K562 (cell line): ENCODE measurements around the gene NPAS3. TPM values are rescaled to one million over a fixed set of nuclear protein-coding genes. Genes with fewer than 3 reads are reported as not detected.

Experiments
- ATAC-seq: fragments of 200-7000 bp; cut with Tn5 transposase; 3 replicates; pipeline ENCODE4 v1.9.1; 2020; ENCODE audit warnings: moderate library complexity
- BruUV-seq: library from RNA; stranded (reverse); fragments of 400-500 nt; replicated peaks from 2 replicates; lab custom pipeline; 2021; lab: Mats Ljungman, UMichigan
- CTCF ChIA-PET: fragments of 300-600 bp; formaldehyde crosslinking; extraction: SDS; loops from one replicate; lab custom pipeline; 2021; ENCODE audit warnings: low intra/inter-chr PET ratio; lab: Yijun Ruan, JAX
- POLR2A ChIA-PET: fragments of 300-600, 350-650 bp; sonication (Branson Sonifier 250); formaldehyde crosslinking; extraction: SDS; loops from one replicate; lab custom pipeline; 2021; ENCODE audit warnings: antibody characterized with exemption, inconsistent platforms; lab: Yijun Ruan, JAX
- DNase-seq, 4 experiments: peaks; one replicate each; pipeline versions ENCODE4 v3.0.0 to v3.0.0-alpha.2; 2011 to 2018; ENCODE audit warnings: low spot score in 3 of 4, mixed read lengths in 3 of 4; ENCODE audit errors: extremely low read depth in 1 of 4
- FAIRE-seq: peaks from 2 replicates; lab custom pipeline; 2011; peaks lifted over from hg19 to GRCh38; lab: Jason Lieb, UNC
- H2AFZ ChIP-seq: 2 replicates; pipeline ENCODE4 v1.6.0; 2011; ENCODE audit warnings: low read depth, low read length, control low read depth, inconsistent platforms
- H3K27ac ChIP-seq: fragments of 200-600 bp; 3 replicates; pipeline ENCODE4 v1.8.0; 2011; ENCODE audit warnings: low read depth, mild to moderate bottlenecking, control low read depth, inconsistent platforms, low read length, moderate library complexity, mixed read lengths; ENCODE audit errors: extremely low read depth
- H3K27me3 ChIP-seq, 2 experiments: fragments of 300-600 bp in 1 of 2; 2 replicates in 1 of 2; 3 replicates in 1 of 2; pipeline versions ENCODE4 v1.6.0 to v1.8.0; 2011; ENCODE audit warnings: inconsistent platforms in 2 of 2, low read length in 2 of 2, mild to moderate bottlenecking in 1 of 2, mixed read lengths in 1 of 2, moderate library complexity in 1 of 2; ENCODE audit not compliant: control insufficient read depth in 2 of 2, insufficient read depth in 2 of 2
- H3K36me3 ChIP-seq: fragments of 300-600 bp; 3 replicates; pipeline ENCODE4 v1.8.0; 2011; ENCODE audit warnings: mild to moderate bottlenecking, low read length, inconsistent platforms; ENCODE audit not compliant: control insufficient read depth, insufficient read depth
- H3K4me1 ChIP-seq, 2 experiments: fragments of 200-600 bp in 1 of 2; replicated peaks in 1 of 2; 2 replicates in 1 of 2; 3 replicates in 1 of 2; pipeline versions ENCODE4 v1.5.1 to v1.8.0; 2011; ENCODE audit warnings: inconsistent platforms in 2 of 2, low read length in 2 of 2, mild to moderate bottlenecking in 1 of 2, mixed read lengths in 1 of 2, moderate library complexity in 1 of 2; ENCODE audit not compliant: control insufficient read depth in 2 of 2, insufficient read depth in 2 of 2
- H3K4me2 ChIP-seq: 2 replicates; pipeline ENCODE4 v1.6.1; 2011; ENCODE audit warnings: low read length, control low read depth, inconsistent platforms, mixed read lengths; ENCODE audit not compliant: insufficient read depth
- H3K4me3 ChIP-seq: fragments of 200-600 bp; sonication (generic), shearing (Covaris generic); 2 replicates; pipeline ENCODE4 v1.5.1; 2016; ENCODE audit warnings: control low read depth, inconsistent platforms
- H3K79me2 ChIP-seq: fragments of 200-600 bp; 3 replicates; pipeline ENCODE4 v1.8.0; 2011; ENCODE audit warnings: low read length, inconsistent platforms; ENCODE audit not compliant: control insufficient read depth, insufficient read depth
- H3K9ac ChIP-seq, 2 experiments: 2 replicates each; pipeline versions ENCODE4 v1.6.0 to v1.6.1; 2011; ENCODE audit warnings: low read depth in 2 of 2, low read length in 2 of 2, control low read depth in 1 of 2, inconsistent platforms in 1 of 2, mild to moderate bottlenecking in 1 of 2, mixed read lengths in 1 of 2; ENCODE audit not compliant: insufficient read depth in 1 of 2
- H3K9me1 ChIP-seq: one replicate; pipeline ENCODE4 v1.6.0; 2011; ENCODE audit warnings: inconsistent platforms, mild to moderate bottlenecking, low read length, moderate library complexity; ENCODE audit not compliant: control insufficient read depth, insufficient read depth
- H3K9me3 ChIP-seq: replicated peaks from 2 replicates; pipeline ENCODE4 v1.5.1; 2011; ENCODE audit warnings: low read depth, low read length, inconsistent platforms; ENCODE audit not compliant: control insufficient read depth, insufficient read depth
- H4K20me1 ChIP-seq: replicated peaks from 2 replicates; pipeline ENCODE4 v1.6.1; 2011; ENCODE audit warnings: low read length, inconsistent platforms, mixed read lengths; ENCODE audit not compliant: control insufficient read depth, insufficient read depth
- ARID4B ChIP-seq: sonication (generic); formaldehyde crosslinking; IDR thresholded peaks from 2 replicates; pipeline ENCODE4 v1.8.0; 2022; ENCODE audit warnings: mild to moderate bottlenecking, missing genetic modification reagents
- BHLHE40 ChIP-seq: IDR thresholded peaks from 2 replicates; pipeline ENCODE4 v1.6.1; 2011; ENCODE audit warnings: low read length, improper control_type of control experiment
- DACH1 ChIP-seq: fragments of 450-650 bp; IDR thresholded peaks from 2 replicates; pipeline ENCODE4 v1.6.1; 2018; ENCODE audit not compliant: partially characterized antibody
- HCFC1 ChIP-seq: IDR thresholded peaks from 2 replicates; pipeline ENCODE4 v1.6.1; 2012; ENCODE audit warnings: low read depth, low read length, improper control_type of control experiment
- IRF2 ChIP-seq: sonication (generic); formaldehyde crosslinking; IDR thresholded peaks from 2 replicates; pipeline ENCODE4 v1.8.1; 2022; ENCODE audit warnings: mild to moderate bottlenecking, missing genetic modification reagents
- PHB ChIP-seq: fragments of 250-450 bp; sonication (Bioruptor Pico); IDR thresholded peaks from 2 replicates; pipeline ENCODE4 v1.5.0; 2021
- POLR2B ChIP-seq: fragments of 450-650 bp; IDR thresholded peaks from 2 replicates; pipeline ENCODE4 v1.6.1; 2018; ENCODE audit warnings: low read depth; ENCODE audit not compliant: partially characterized antibody
- RBM22 ChIP-seq: fragments of 200-400 bp; formaldehyde crosslinking; IDR thresholded peaks from 2 replicates; pipeline ENCODE4 v1.6.1; 2018; ENCODE audit warnings: low read length, low read depth; ENCODE audit not compliant: poor library complexity, severe bottlenecking
- SAP30 ChIP-seq: fragments of 200-600 bp; sonication (generic); IDR thresholded peaks from 2 replicates; pipeline ENCODE4 v1.6.1; 2012; ENCODE audit warnings: borderline replicate concordance, low read depth, mild to moderate bottlenecking, moderate library complexity, low read length, control low read depth, inconsistent platforms; ENCODE audit not compliant: insufficient read depth, poor library complexity, severe bottlenecking
- SP1 ChIP-seq: sonication (generic); formaldehyde crosslinking; IDR thresholded peaks from 2 replicates; pipeline ENCODE4 v1.8.1; 2022; ENCODE audit warnings: mild to moderate bottlenecking, missing genetic modification reagents
- STAT5B ChIP-seq: fragments of 250-450 bp; sonication (Bioruptor Pico); IDR thresholded peaks from 2 replicates; pipeline ENCODE4 v1.8.0; 2021; ENCODE audit warnings: mild to moderate bottlenecking, inconsistent platforms
- TCF7 ChIP-seq: sonication (generic); IDR thresholded peaks from 2 replicates; pipeline ENCODE4 v1.6.1; 2016; ENCODE audit warnings: antibody characterized with exemption, borderline replicate concordance
- TFE3 ChIP-seq: fragments of 450-650 bp; formaldehyde crosslinking; IDR thresholded peaks from 2 replicates; pipeline ENCODE4 v1.4.0; 2020; ENCODE audit warnings: mild to moderate bottlenecking, mixed read lengths
- THAP12 ChIP-seq: fragments of 250-450 bp; sonication (Bioruptor Pico); IDR thresholded peaks from 2 replicates; pipeline ENCODE4 v1.9.0; 2021; ENCODE audit warnings: mild to moderate bottlenecking, inconsistent platforms
- TRIM24 ChIP-seq, 2 experiments: fragments of 450-650 bp; IDR thresholded peaks; 2 replicates each; pipeline ENCODE4 v1.6.1; 2016
- ZSCAN29 ChIP-seq: fragments of 450-650 bp; IDR thresholded peaks from 2 replicates; pipeline ENCODE4 v1.6.1; 2017
- WGBS: fragments of 100-300 bp; shearing (Covaris generic); methylation state at CpG from one replicate; pipeline ENCODE4 v1.1.6; 2016; ENCODE audit warnings: low coverage, mixed read lengths; ENCODE audit not compliant: insufficient coverage; ENCODE audit errors: missing lambda C conversion rate; 5-methylcytosine and 5-hydroxymethylcytosine counted together
- in situ Hi-C: fragments of 300-500 bp; cut with MboI; formaldehyde crosslinking; loops from 4 replicates; pipeline ENCODE4 v1.15.0; 2018; ENCODE audit warnings: inconsistent platforms, mixed read lengths
- intact Hi-C: fragments of 100-400 bp; cut with micrococcal nuclease; formaldehyde crosslinking; loops from 2 replicates; pipeline ENCODE4 v1.14.2; 2022
- polyA plus RNA-seq, 8 experiments: library from polyadenylated mRNA; depleted of rRNA in 4 of 8; stranded (reverse) in 5 of 8; unstranded in 3 of 8; fragments of >200 nt; fragmentation: Nextera tagmentation in 2 of 8; fragmentation: Illumina TruSeq in 1 of 8; extraction: Ambion mirVana in 2 of 8; extraction: Trizol in 1 of 8; gene quantifications; 2 replicates each; pipeline versions ENCODE4 v1.2.1 to v1.2.3, GENCODE V29; 2011 to 2014; ENCODE audit warnings: inconsistent platforms in 1 of 8, missing spikeins in 1 of 8
- total RNA-seq, 7 experiments: library from RNA; depleted of rRNA in 6 of 7; stranded (reverse); fragments of >200 nt in 6 of 7; fragmentation: Illumina TruSeq in 2 of 7; extraction: Trizol in 2 of 7; gene quantifications; 2 replicates each; pipeline versions ENCODE4 v1.2.1 to v1.2.3, GENCODE V29; 2011 to 2021; ENCODE audit warnings: low replicate concordance in 1 of 7

NPAS3 gene
- total and polyA plus RNA-seq, 9 of the 15 experiments (the other 6 are each of a cell fraction or from before 2014, with no cell fraction given): 0.04 TPM; not detected in 8

- no peak for DNase-seq
- Histone ChIP-seq H3K36me3 (no peaks in the 10 kb centered on the region), H4K20me1 (no peaks in the 10 kb centered on the region), H3K4me3 (no peak overlapping the region), H2AFZ (no peak overlapping the region), H3K9me3 (no peaks in the 10 kb centered on the region), H3K4me2 (no peak overlapping the region), H3K9ac (no peak overlapping the region), H3K79me2 (no peaks in the 10 kb centered on the region), H3K27me3 (no peaks in the 10 kb centered on the region), H3K27ac (no peak overlapping the region), H3K9me1 (no peaks in the 10 kb centered on the region), H3K4me1 (no peaks in the 10 kb centered on the region)
- POLR2A ChIA-PET: no interaction called here
- no TSS peak for BruUV-seq
- ATAC-seq: no peak
- 2% methylated on average over 5 of the region's 5 CpGs for WGBS
- CTCF ChIA-PET: no interaction called here
- intact Hi-C loops: no loop called here
- in situ Hi-C loops: no loop called here
- no peak for FAIRE-seq
- TF ChIP-seq SAP30: no peak
- TF ChIP-seq BHLHE40: no peak
- no peak for TF ChIP-seq ZSCAN29
- TF ChIP-seq RBM22: no peak
- TF ChIP-seq POLR2B: no peak
- no peak for TF ChIP-seq IRF2
- no peak for TF ChIP-seq TFE3 (CRISPR knock-in tag)
- TF ChIP-seq PHB: no peak
- no peak for TF ChIP-seq DACH1
- TF ChIP-seq SP1 (CRISPR knock-in tag): no peak
- no peak for TF ChIP-seq TCF7
- no peak for TF ChIP-seq TRIM24 (IDR thresholded peaks at IDR 0.05)
- TF ChIP-seq ARID4B (CRISPR knock-in tag): no peak
- TF ChIP-seq THAP12 (CRISPR knock-in tag): no peak
- TF ChIP-seq STAT5B (CRISPR knock-in tag): no peak
- TF ChIP-seq HCFC1: no peak
Observed at GRCh38 chr14:33587791-33588190, 649.1 kb downstream of the NPAS3 start.
